ENCODE measurements around the gene POU5F2.
A peak's percentile ranks its signal among the peaks of the same experiment; 100 is the strongest.

Gene POU5F2

GRCh38 chr5:93715761-93716160 lies 25.6 kb downstream of the POU5F2 start:
- peak; percentile 1 to 15 for DNase-seq

GRCh38 chr5:93715327-93715726 lies 26.1 kb downstream of the POU5F2 start:
- DNase-seq: peak; percentile 21 to 72

GRCh38 chr5:93708442-93708841 lies 33.0 kb downstream of the POU5F2 start:
- no peak for DNase-seq

- no peak for DNase-seq
Measured at GRCh38 chr5:93705896-93706295, 35.5 kb downstream of the POU5F2 start.

- no peak for DNase-seq
Measured at GRCh38 chr5:93704996-93705395, 36.4 kb downstream of the POU5F2 start.

GRCh38 chr5:93691997-93692396 lies 49.4 kb downstream of the POU5F2 start:
- no peak for DNase-seq
